WERI-Rb-1 (cell line): ENCODE data around the gene CRCP.
"Not testable (repeated sequence)": the region's sequence is repeated elsewhere in the genome, so short reads cannot be mapped to it uniquely, and the experiment has no call there.

Source experiments
- DNase-seq: peaks from one replicate; pipeline ENCODE4 v3.0.0-alpha.2; 2020
- H3K27ac ChIP-seq: fragments of 250-450 bp; sonication (Bioruptor Pico); 2 replicates; pipeline ENCODE4 v1.5.1; 2020; ENCODE audit warnings: mild to moderate bottlenecking, moderate library complexity
- H3K27me3 ChIP-seq: fragments of 250-450 bp; sonication (Bioruptor Pico); 2 replicates; pipeline ENCODE4 v1.5.1; 2021; ENCODE audit warnings: mild to moderate bottlenecking, low read depth, moderate library complexity; ENCODE audit not compliant: insufficient read depth, severe bottlenecking
- H3K36me3 ChIP-seq: fragments of 250-450 bp; sonication (Bioruptor Pico); 2 replicates; pipeline ENCODE4 v1.5.1; 2020; ENCODE audit warnings: mild to moderate bottlenecking, moderate library complexity
- H3K4me3 ChIP-seq: 2 replicates; pipeline ENCODE4 v1.5.1; 2011; ENCODE audit warnings: low read depth, mild to moderate bottlenecking, control low read depth, low read length
- H3K9me3 ChIP-seq: fragments of 250-450 bp; sonication (Bioruptor Pico); 2 replicates; pipeline ENCODE4 v1.5.1; 2021; ENCODE audit warnings: mild to moderate bottlenecking, moderate library complexity; ENCODE audit not compliant: severe bottlenecking
- TF ChIP-seq, protein P1 (sequence below): IDR thresholded peaks from 2 replicates; pipeline ENCODE4 v1.5.1; 2011; ENCODE audit warnings: low read depth, mild to moderate bottlenecking, control low read depth, inconsistent platforms, low read length

CRCP gene

DNA sequence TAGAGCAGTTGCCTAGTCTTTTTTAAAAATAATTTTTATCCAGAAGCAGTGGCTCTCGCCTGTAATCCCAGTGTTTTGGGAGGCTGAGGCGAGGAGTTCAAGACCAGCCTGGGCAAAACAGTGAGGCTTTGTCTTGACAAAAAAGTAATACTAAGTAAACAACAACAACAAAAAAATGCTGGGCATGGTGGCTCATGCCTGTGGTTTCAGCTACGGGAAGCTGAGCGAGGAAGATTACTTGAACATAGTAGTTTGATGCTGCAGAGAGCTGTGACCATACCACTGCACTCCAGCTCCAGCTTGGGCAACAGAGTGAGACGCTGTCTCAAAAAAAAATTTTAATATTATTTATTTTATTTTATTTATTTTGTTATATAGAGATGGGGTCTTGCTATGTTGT, 59.2 kb downstream of the CRCP start:
- Histone ChIP-seq H3K36me3 (no peaks in the 10 kb centered on the region), H3K4me3 (no peak overlapping the region), H3K27ac (no peak overlapping the region), H3K27me3 (no peaks in the 10 kb centered on the region), H3K9me3 (peaks cover 3% of the 10 kb centered on the region)
- TF ChIP-seq, protein P1, sequence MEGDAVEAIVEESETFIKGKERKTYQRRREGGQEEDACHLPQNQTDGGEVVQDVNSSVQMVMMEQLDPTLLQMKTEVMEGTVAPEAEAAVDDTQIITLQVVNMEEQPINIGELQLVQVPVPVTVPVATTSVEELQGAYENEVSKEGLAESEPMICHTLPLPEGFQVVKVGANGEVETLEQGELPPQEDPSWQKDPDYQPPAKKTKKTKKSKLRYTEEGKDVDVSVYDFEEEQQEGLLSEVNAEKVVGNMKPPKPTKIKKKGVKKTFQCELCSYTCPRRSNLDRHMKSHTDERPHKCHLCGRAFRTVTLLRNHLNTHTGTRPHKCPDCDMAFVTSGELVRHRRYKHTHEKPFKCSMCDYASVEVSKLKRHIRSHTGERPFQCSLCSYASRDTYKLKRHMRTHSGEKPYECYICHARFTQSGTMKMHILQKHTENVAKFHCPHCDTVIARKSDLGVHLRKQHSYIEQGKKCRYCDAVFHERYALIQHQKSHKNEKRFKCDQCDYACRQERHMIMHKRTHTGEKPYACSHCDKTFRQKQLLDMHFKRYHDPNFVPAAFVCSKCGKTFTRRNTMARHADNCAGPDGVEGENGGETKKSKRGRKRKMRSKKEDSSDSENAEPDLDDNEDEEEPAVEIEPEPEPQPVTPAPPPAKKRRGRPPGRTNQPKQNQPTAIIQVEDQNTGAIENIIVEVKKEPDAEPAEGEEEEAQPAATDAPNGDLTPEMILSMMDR = no peak
- DNase-seq = no peak

DNA sequence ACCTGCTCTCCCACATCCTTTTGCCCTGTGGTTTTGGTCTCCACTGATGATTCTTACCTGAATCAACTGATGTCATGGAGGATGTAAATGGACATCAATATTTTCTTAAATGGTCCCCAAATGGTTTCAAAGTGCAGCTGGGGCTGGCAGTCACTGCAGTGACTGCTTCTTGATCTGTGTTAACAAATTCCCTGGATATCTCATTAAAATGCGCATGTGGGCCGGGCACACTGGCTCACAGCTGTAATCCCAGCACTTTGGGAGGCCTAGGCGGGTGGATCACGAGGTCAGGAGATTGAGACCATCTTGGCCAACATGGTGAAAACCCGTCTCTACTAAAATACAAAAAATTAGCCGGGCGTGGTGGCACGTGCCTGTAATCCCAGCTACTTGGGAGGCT, 60.4 kb downstream of the CRCP start:
- not testable (repeated sequence) for H3K27me3 ChIP-seq, DNase-seq, H3K4me3 ChIP-seq, H3K27ac ChIP-seq, H3K9me3 ChIP-seq, H3K36me3 ChIP-seq

DNA sequence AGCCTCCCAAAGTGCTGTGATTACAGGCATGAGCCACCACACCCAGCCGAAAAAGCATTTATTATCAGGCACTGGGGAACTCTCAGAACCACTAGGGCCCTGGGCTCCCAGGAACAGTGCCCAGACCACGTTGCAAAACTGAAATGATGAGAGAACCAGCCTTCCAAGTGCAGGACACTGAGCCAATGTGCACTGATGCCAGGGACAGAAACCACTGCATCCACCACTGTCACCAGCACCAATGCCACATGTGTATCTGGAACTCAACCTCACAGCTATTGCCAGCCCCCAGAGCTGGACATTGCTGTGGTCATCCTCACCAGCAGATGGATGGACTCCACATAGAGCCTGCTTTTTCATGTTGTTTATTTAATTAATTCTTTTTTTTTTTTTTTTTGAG, 62.3 kb downstream of the CRCP start:
- H3K36me3 ChIP-seq = no peaks in the 10 kb centered on the region
- TF ChIP-seq, protein P1 = no peak
- H3K9me3 ChIP-seq = peaks cover 3% of the 10 kb centered on the region
- no peak overlapping the region for H3K4me3 ChIP-seq
- no peaks in the 10 kb centered on the region for H3K27me3 ChIP-seq
- H3K27ac ChIP-seq = no peak overlapping the region
- no peak for DNase-seq

DNA sequence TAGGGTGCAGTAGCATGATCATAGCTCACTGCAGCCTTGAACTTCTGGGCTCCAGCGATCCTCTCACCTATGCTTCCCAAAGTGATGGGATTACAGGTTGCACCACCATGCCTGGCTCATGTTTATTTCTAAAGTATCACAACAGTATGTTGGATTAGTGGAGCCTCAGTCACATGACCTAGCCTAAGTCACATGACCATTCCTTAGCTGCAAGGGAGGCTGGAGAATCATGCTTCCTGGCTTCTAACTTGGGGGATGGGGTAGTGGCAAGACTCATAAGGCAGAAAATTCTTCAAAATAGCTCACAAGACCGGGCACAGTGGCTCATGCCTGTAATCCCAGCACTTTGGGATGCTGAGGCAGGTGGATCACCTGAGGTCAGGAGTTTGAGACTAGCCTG, 63.6 kb downstream of the CRCP start:
- DNase-seq = no peak
- TF ChIP-seq, protein P1 = no peak
- H3K9me3 ChIP-seq = peaks cover 3% of the 10 kb centered on the region
- H3K27me3 ChIP-seq = no peaks in the 10 kb centered on the region
- no peak overlapping the region for H3K4me3 ChIP-seq
- H3K27ac ChIP-seq = no peak overlapping the region
- no peaks in the 10 kb centered on the region for H3K36me3 ChIP-seq

DNA sequence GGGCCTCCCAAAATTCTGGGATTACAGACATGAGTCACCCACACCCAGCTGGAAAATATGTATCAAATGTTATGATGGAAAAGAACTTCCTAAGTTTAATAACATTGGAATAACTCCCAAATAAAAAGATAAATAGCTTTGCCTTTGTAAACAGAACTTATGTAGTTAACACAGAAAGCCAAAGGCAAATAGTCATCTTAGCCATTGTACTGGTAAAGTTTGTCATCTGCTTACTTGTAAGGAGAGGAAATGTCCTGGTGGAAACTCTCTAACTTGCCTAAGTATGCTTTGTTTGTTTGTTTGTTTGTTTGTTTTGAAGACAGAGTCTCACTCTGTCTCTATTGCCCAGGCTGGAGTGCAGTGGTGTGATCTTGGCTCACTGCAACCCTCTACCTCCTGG, 66.7 kb downstream of the CRCP start:
- Histone ChIP-seq H3K9me3 (peaks cover 3% of the 10 kb centered on the region), H3K27ac (no peak overlapping the region), H3K27me3 (no peaks in the 10 kb centered on the region), H3K4me3 (no peak overlapping the region), H3K36me3 (no peaks in the 10 kb centered on the region)
- no peak for DNase-seq
- TF ChIP-seq, protein P1 = no peak

DNA sequence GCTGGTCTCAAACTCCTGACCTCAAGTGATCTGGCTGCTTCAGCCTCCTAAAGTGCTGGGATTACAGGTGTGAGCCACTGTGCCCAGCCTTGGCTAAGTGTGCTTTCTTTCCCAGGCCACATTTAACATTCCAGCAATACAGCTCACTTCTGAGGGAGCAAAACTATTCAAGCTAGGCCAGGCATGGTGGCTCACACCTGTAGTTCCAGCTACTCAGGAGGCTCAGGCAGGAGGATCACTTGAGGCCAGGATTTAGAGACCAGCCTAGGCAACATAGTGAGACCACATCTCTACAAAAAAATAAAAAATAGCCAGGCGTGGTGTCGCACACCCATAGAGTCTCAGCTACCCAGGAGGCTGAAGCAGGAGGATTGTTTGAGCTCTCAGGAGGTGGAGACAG, 67.2 kb downstream of the CRCP start:
- H3K27ac ChIP-seq = no peak overlapping the region
- no peaks in the 10 kb centered on the region for H3K27me3 ChIP-seq
- peaks cover 3% of the 10 kb centered on the region for H3K9me3 ChIP-seq
- no peak overlapping the region for H3K4me3 ChIP-seq
- DNase-seq = no peak
- TF ChIP-seq, protein P1 = no peak
- H3K36me3 ChIP-seq = no peaks in the 10 kb centered on the region

DNA sequence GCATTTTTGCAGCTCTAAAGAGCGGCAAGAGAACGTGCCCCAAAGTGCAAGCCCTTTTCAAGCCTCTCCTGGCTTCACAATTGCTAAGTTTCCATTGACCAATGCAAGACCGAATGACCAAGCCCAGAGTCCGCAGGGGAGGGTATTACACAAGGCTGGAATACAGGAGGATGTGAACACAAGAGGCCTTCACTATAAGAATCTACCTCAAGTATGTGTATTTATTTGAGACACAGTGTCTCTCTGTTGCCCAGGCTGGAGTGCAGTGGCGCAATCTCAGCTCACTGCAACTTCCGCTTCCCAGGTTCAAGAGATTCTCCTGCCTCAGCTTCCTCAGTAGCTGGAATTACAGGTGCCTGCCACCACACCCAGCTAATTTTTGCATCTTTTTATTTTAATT, 68.3 kb downstream of the CRCP start:
- H3K36me3 ChIP-seq = no peaks in the 10 kb centered on the region
- DNase-seq = no peak

More for the DNA sequence above, 68.3 kb downstream of the CRCP start:
- TF ChIP-seq, protein P1 = no peak
- Histone ChIP-seq H3K4me3 (no peak overlapping the region), H3K27ac (no peak overlapping the region), H3K27me3 (no peaks in the 10 kb centered on the region), H3K9me3 (peaks cover 3% of the 10 kb centered on the region)
